Adrenal gland (tissue), 12 donors: ENCODE data around the gene ZSCAN31. TPM values are rescaled to one million over a fixed set of nuclear protein-coding genes. Genes with fewer than 3 reads are reported as not detected.

Source experiments
- polyA plus RNA-seq, 3 donors: library from polyadenylated mRNA; stranded (reverse); fragments of 200-250 nt in 2 of 3; fragments of 350-450 nt in 1 of 3; fragmentation: Illumina TruSeq in 1 of 3; extraction: RNeasy Lipid Tissue Mini Kit (QIAGEN cat#74804) in 1 of 3; gene quantifications; one replicate each; pipeline ENCODE4 v1.2.3, GENCODE V29; 2013 to 2014
- small RNA-seq, 2 donors: library from RNA; depleted of rRNA; stranded (forward); fragments of <200 nt; gene quantifications; one replicate each; pipeline ENCODE3, GENCODE V24; 2016
- total RNA-seq, 9 donors: library from RNA; depleted of rRNA in 4 of 9; stranded (reverse); fragments of >200 nt in 4 of 9; fragments of 120-200 nt in 1 of 9; fragmentation: NEBNext Ultra II Directional in 1 of 9; extraction: Animal tissue kit (Norgen Biotek cat#: 25700) in 1 of 9; gene quantifications; one replicate each; pipeline versions ENCODE4 v1.1.0 to v1.2.4, GENCODE V29; 2013 to 2023
- donor health status: healthy with polysubstance abuse.
- donor health status: Bipolar disorder and iron deficiency.
- donor health status: DM: yes; HTN: yes; CAD: no.
- donor health status: DM: no; HTN: no; CAD: no.
- donor health status: DM: no; HTN: no; CAD: no.
- donor health status: DM: yes; HTN: yes; CAD: no.

The ZSCAN31 gene
- total and polyA plus RNA-seq, 12 donors: 2.3 to 13.5 (median 7.2) TPM

Small RNA genes lying within 50 kb of the gene (small RNA-seq; reads per million reads assigned to genes)
- gene AL021997.1: 0 reads per million in 2 donors
- gene AL021997.2: 0 reads per million in 2 donors

Other genes starting within 250 kb of the ZSCAN31 start
- 1 to 10 TPM; 1.8 to 6.9 (median 4.2) TPM for gene ZSCAN16, start 211.5 kb downstream of the ZSCAN31 start, total RNA-seq
- 1 to 10 TPM; 7.9 to 9.6 (median 8.3) TPM for gene ZSCAN16, start 211.5 kb downstream of the ZSCAN31 start, polyA plus RNA-seq
- gene ZKSCAN8, start 194.3 kb downstream of the ZSCAN31 start, total RNA-seq: 10 to 100 TPM; 10.5 to 26.1 (median 20.3) TPM
- gene ZKSCAN8, start 194.3 kb downstream of the ZSCAN31 start, polyA plus RNA-seq: 10 to 100 TPM in 1 of 3 donors, 1 to 10 TPM in 2; 3.5 to 18.9 (median 5.0) TPM
- 10 to 100 TPM in 4 of 9 donors, 1 to 10 TPM in 5; 1.8 to 30.8 (median 9.8) TPM for gene ZSCAN9, start 110.9 kb downstream of the ZSCAN31 start, total RNA-seq
- 10 to 100 TPM; 11.2 to 29.1 (median 19.1) TPM for gene ZSCAN9, start 110.9 kb downstream of the ZSCAN31 start, polyA plus RNA-seq
- 1 to 10 TPM; 1.5 to 7.3 (median 5.1) TPM for gene ZKSCAN4, start 83.9 kb downstream of the ZSCAN31 start, total RNA-seq
- 1 to 10 TPM; 3.6 to 4.3 (median 4.2) TPM for gene ZKSCAN4, start 83.9 kb downstream of the ZSCAN31 start, polyA plus RNA-seq
- 1 to 10 TPM in 6 of 9 donors, under 1 TPM in 2, not detected in 1; 0.37 to 3.4 (median 1.3) TPM for gene NKAPL, start 76.9 kb downstream of the ZSCAN31 start, total RNA-seq
- 1 to 10 TPM; 2.2 to 3.4 (median 2.3) TPM for gene NKAPL, start 76.9 kb downstream of the ZSCAN31 start, polyA plus RNA-seq
- 10 to 100 TPM in 8 of 9 donors, 1 to 10 TPM in 1; 7.2 to 27.3 (median 17.7) TPM for gene ZSCAN26, start 69.0 kb downstream of the ZSCAN31 start, total RNA-seq
- gene ZSCAN26, start 69.0 kb downstream of the ZSCAN31 start, polyA plus RNA-seq: 10 to 100 TPM; 12.9 to 21.9 (median 19.0) TPM
- gene PGBD1, start 54.6 kb downstream of the ZSCAN31 start, total RNA-seq: 1 to 10 TPM; 1.1 to 7.8 (median 3.1) TPM
- 1 to 10 TPM; 2.5 to 7.9 (median 4.4) TPM for gene PGBD1, start 54.6 kb downstream of the ZSCAN31 start, polyA plus RNA-seq
- gene ZKSCAN3, start 13.8 kb upstream of the ZSCAN31 start, total RNA-seq: 10 to 100 TPM in 2 of 9 donors, 1 to 10 TPM in 7; 1.8 to 12.4 (median 6.1) TPM
- 1 to 10 TPM; 1.4 to 5.5 (median 2.8) TPM for gene ZKSCAN3, start 13.8 kb upstream of the ZSCAN31 start, polyA plus RNA-seq
- 10 to 100 TPM in 1 of 9 donors, 1 to 10 TPM in 8; 1.3 to 10.7 (median 4.9) TPM for gene ZSCAN12, start 63.6 kb upstream of the ZSCAN31 start, total RNA-seq
- 1 to 10 TPM; 1.0 to 6.0 (median 1.4) TPM for gene ZSCAN12, start 63.6 kb upstream of the ZSCAN31 start, polyA plus RNA-seq
- gene ZSCAN23, start 107.3 kb upstream of the ZSCAN31 start, total RNA-seq: 1 to 10 TPM in 8 of 9 donors, under 1 TPM in 1; 0.24 to 8.0 (median 2.8) TPM
- 1 to 10 TPM in 2 of 3 donors, under 1 TPM in 1; 0.13 to 1.6 (median 1.5) TPM for gene ZSCAN23, start 107.3 kb upstream of the ZSCAN31 start, polyA plus RNA-seq
- gene GPX6, start 179.6 kb upstream of the ZSCAN31 start, total RNA-seq: not detected
- not detected for gene GPX6, start 179.6 kb upstream of the ZSCAN31 start, polyA plus RNA-seq
- not detected for gene GPX5, start 189.7 kb upstream of the ZSCAN31 start, total RNA-seq
- gene GPX5, start 189.7 kb upstream of the ZSCAN31 start, polyA plus RNA-seq: not detected